Left lung (tissue), 10 donors: ENCODE results near the gene AMOTL1. TPM values are rescaled to one million over a fixed set of nuclear protein-coding genes. Genes with fewer than 3 reads are reported as not detected.
A peak's percentile ranks its signal among the peaks of the same experiment; 100 is the strongest.

Experiments
- ATAC-seq: fragments of 200-7000 bp; cut with Tn5 transposase; one replicate; pipeline ENCODE4 v1.9.1; 2020; ENCODE audit warnings: moderate library complexity
- DNase-seq, 4 donors: peaks; one replicate each; pipeline ENCODE4 v3.0.0-alpha.2; 2013 to 2020
- H3K27ac ChIP-seq, 2 donors: fragments of 200-600 bp; sonication (generic) in 1 of 2; one replicate each; pipeline versions ENCODE4 v1.5.0 to v1.8.0; 2020 to 2021
- H3K27me3 ChIP-seq, 2 donors: fragments of 200-600 bp; sonication (generic) in 1 of 2; one replicate each; pipeline versions ENCODE4 v1.5.0 to v1.8.0; 2020 to 2021
- H3K36me3 ChIP-seq, 2 donors: fragments of 200-600 bp; sonication (generic) in 1 of 2; one replicate each; pipeline versions ENCODE4 v1.5.0 to v1.8.0; 2020 to 2021
- H3K4me1 ChIP-seq, 2 donors: fragments of 200-600 bp; one replicate each; pipeline ENCODE4 v1.8.0; 2021
- H3K4me3 ChIP-seq, 2 donors: fragments of 200-600 bp; sonication (generic) in 1 of 2; one replicate each; pipeline versions ENCODE4 v1.5.0 to v1.8.0; 2020 to 2021; ENCODE audit warnings: mild to moderate bottlenecking in 1 of 2
- H3K9me3 ChIP-seq, 2 donors: fragments of 200-600 bp; sonication (generic) in 1 of 2; one replicate each; pipeline versions ENCODE4 v1.5.0 to v1.8.0; 2020 to 2021
- CTCF ChIP-seq, 2 donors: fragments of 200-600 bp; sonication (generic) in 1 of 2; IDR thresholded peaks; one replicate each; pipeline versions ENCODE4 v1.5.0 to v1.8.0; 2021; ENCODE audit warnings: antibody characterized with exemption in 2 of 2
- intact Hi-C, 2 donors: fragments of 100-400 bp; cut with DNase I; formaldehyde crosslinking; loops; one replicate each; pipeline versions ENCODE4 v1.11.2 to v1.14.2; 2022
- polyA plus RNA-seq, 6 donors: library from polyadenylated mRNA; unstranded; fragments of 120-200 nt; gene quantifications; one replicate each; pipeline ENCODE4 v1.2.1, GENCODE V29; 2013; ENCODE audit not compliant: insufficient read length in 6 of 6
- total RNA-seq, 2 donors: library from RNA; stranded (reverse); fragmentation: NEBNext Ultra II Directional; extraction: Animal tissue kit (Norgen Biotek cat#: 25700); gene quantifications; one replicate each; pipeline ENCODE4 v1.2.1, GENCODE V29; 2021
- donor health status: DM: no; HTN: yes; CAD: no.
- donor health status: DM: no; HTN: no; CAD: no.

Gene AMOTL1
- total and polyA plus RNA-seq, 8 donors = 42.7 to 67.9 (median 55.5) TPM

DNA sequence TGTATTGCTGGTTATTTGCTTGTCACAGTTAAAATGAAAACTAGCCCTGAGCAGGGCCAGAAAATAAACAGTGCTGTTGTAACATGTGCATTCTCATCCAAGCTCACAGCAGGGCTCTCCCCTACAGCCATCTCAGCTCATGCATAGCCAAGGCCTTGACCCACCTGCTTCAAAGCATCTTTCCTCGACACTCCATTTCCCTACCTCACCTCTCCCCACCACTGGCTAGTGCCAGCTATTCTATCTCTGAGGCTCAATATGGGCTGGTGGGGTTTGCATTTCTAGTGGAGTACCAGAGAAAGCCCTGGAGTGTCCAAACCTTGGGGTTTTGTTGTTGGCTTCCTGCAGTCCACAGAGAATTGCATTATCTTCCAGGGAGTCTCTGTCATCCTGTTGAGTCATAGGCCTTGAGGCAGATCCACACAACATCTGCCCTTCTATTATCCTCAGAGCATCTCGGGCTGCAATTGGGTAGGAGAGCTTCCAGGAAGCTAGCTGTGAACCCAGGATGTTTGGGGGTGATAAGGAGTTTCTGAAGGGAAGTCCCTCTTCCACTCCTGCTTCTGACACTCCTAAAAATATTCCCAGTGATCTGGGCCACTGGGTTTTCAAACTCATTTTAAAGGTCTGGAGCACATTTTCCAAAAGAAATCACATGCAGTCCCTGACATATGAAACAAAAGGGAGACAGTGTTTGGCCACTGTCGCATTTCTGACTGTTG lies 36.1 kb upstream of the AMOTL1 start:
- no peaks in the 10 kb centered on the region for H3K9me3 ChIP-seq
- DNase-seq (no peak), ATAC-seq (peak; percentile 42)
- H3K4me3 ChIP-seq = no peak overlapping the region
- H3K4me1 ChIP-seq = no peaks in the 10 kb centered on the region
- TF ChIP-seq CTCF (IDR thresholded peaks at IDR 0.05) = no peak
- intact Hi-C loops = no loop called here
- peak overlapping the region in 1 of 2 donors; percentile 68 for H3K27ac ChIP-seq
- H3K27me3 ChIP-seq = peaks cover 0 to under 1% of the 10 kb centered on the region in 2 donors
- no peaks in the 10 kb centered on the region for H3K36me3 ChIP-seq

DNA sequence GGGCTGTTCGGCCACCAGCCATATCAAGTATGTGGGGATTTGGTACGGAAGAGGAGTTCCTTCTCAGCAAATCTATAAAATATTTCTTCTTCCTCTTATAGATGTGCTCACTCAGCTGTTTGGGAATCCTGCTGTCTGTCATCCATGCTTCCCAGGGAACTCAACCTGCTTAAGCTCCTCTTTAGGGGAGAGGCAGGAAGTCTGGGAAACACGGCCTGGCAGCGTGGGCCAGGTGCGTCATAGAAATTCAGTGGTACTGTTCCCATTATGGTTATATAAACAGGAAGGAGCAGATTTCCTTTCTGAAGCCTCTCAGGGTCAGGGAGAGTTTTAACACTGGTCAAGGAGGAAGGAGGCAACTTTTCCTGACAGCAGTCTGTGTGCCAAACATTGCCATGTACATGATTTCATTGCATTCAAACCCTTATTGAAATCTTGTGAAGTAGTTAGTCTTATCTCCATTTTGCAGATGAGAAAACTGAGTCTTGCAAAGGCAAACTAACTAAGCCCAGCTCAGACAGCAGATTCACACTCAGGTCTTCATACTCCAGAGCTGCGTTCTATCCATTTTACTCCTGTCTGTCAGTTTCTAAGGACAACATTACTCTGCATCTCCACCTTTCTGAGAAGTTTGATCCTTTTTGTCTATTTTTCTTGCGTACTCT lies 35.4 kb upstream of the AMOTL1 start:
- H3K27ac ChIP-seq = peak overlapping the region in 1 of 2 donors; percentile 68
- intact Hi-C loops = no loop called here
- ATAC-seq = peak; percentile 46
- no peak for TF ChIP-seq CTCF (IDR thresholded peaks at IDR 0.05)
- peaks cover 0 to 7% of the 10 kb centered on the region in 2 donors for H3K27me3 ChIP-seq
- no peaks in the 10 kb centered on the region for H3K4me1 ChIP-seq
- H3K9me3 ChIP-seq = no peaks in the 10 kb centered on the region
- no peaks in the 10 kb centered on the region for H3K36me3 ChIP-seq
- peak in 2 of 4 donors; percentile 38 to 40 for DNase-seq
- H3K4me3 ChIP-seq = no peak overlapping the region

- no peak for DNase-seq
- H3K36me3 ChIP-seq = no peaks in the 10 kb centered on the region
- ATAC-seq = no peak
- intact Hi-C loops = no loop called here
- H3K27me3 ChIP-seq = peaks cover under 1 to 20% of the 10 kb centered on the region in 2 donors
- no peak overlapping the region for H3K27ac ChIP-seq
- no peak for TF ChIP-seq CTCF (IDR thresholded peaks at IDR 0.05)
- no peaks in the 10 kb centered on the region for H3K4me1 ChIP-seq
- H3K4me3 ChIP-seq = no peak overlapping the region
- H3K9me3 ChIP-seq = no peaks in the 10 kb centered on the region
Measured at GRCh38 chr11:94734563-94735275, 33.4 kb upstream of the AMOTL1 start.

DNA sequence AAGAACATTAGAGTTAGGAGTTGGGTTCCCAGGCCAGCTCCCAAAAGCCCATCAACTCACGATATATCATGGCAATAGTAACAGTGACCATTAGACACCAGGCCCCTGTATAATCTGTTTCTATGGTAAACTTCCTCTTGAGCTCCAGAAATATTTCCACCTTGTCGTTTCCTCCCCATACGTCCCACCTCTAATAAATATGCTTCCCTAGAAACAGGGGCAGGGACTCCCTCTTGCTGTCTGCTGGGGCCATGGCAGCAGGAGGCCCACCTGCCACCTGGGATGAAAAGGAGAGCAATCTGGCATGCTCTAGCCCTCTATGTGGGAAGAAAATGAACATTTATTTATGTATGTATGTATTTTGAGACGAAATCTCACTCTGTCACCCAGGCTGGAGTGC lies 32.2 kb upstream of the AMOTL1 start:
- Histone ChIP-seq H3K4me3 (no peak overlapping the region), H3K27me3 (peaks cover 11 to 32% of the 10 kb centered on the region in 2 donors), H3K9me3 (no peaks in the 10 kb centered on the region), H3K27ac (no peak overlapping the region), H3K36me3 (no peaks in the 10 kb centered on the region), H3K4me1 (peaks cover 0 to 9% of the 10 kb centered on the region in 2 donors)
- TF ChIP-seq CTCF (IDR thresholded peaks at IDR 0.05) = no peak
- no peak for DNase-seq
- intact Hi-C loops = no loop called here
- no peak for ATAC-seq

- ATAC-seq (peak; percentile 11), DNase-seq (no peak)
- Histone ChIP-seq H3K9me3 (no peaks in the 10 kb centered on the region), H3K27ac (no peak overlapping the region), H3K4me3 (no peak overlapping the region), H3K4me1 (peaks cover 0 to 17% of the 10 kb centered on the region in 2 donors), H3K27me3 (peaks cover 11 to 41% of the 10 kb centered on the region in 2 donors), H3K36me3 (no peaks in the 10 kb centered on the region)
- intact Hi-C loops = no loop called here
- no peak for TF ChIP-seq CTCF (IDR thresholded peaks at IDR 0.05)
Measured at GRCh38 chr11:94737171-94737611, 31.0 kb upstream of the AMOTL1 start.
